Measurements from ENCODE around the gene TTC7B.
A peak's percentile ranks its signal among the peaks of the same experiment; 100 is the strongest.

Gene TTC7B

DNA sequence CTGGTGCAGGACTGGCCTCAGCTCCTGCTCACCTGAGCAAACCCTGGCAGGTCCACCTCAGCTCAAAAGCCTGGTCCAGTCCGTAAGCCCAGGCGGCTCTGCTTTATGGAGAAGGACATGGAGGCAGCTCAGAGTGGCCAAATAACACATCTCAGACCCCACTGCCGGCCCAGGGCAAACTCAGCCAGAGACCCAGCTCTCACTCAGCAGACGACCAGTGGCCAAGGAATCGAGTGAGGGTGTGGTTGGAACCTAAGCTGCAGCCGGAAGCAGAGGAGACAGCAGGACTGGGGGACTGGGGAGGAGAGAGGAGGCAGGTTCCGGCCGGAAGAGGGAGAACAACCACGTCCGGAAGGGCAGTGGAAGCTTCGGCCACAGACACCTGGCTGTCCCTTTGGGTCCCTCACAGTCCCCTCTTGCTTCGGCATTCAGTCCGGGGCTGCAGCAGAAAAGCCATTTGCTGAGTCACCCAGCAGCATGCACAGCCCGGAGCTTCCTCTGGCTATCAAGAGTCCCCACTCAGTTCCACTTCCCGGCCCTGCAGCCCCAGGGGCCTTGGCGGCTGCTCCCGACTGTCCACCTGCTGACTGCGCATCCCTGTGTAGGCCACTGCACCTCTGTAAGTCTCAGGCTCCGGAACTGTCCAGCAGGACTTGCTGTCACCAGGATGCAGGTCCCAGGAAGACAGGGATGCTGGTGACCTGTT is 315.4 kb downstream of the TTC7B start:
- DNase-seq, result peak; percentile 60

DNA sequence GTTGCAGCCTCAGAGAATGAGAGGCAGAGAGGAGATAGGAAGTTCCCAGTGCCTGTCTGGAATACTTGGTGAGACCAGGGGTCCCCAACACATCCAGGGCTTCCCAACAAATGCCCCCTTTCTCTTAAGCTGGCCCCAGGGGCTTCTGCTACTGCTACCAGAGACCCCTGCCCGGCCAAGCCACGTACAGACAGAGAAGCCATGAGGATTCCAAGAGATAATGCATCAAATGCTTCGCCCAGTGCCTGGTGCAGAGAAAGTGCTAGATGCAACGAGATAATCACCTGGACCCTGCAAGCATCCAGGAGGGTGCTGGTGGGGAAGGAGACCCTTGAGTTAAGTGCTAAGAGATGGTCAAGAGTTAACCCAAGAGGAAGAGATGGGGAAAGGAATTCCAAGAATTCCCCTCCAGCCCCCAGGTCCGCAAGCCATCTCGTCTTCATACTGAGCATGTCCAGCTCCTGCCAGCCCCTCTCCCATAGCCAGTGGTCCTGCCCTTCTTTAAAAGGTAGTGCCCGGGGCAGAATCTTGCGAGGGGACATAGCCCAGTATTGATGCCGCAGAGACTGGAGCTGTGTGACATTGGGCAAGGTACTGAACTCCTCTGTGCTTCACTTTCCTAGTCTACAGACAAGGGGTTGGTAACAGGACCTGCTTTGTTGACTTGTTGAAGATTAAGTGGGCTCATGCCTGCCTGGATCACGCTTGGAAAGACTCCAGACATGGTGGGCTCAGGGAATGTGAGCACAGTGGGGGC is 316.1 kb downstream of the TTC7B start:
- no peak for DNase-seq

DNA sequence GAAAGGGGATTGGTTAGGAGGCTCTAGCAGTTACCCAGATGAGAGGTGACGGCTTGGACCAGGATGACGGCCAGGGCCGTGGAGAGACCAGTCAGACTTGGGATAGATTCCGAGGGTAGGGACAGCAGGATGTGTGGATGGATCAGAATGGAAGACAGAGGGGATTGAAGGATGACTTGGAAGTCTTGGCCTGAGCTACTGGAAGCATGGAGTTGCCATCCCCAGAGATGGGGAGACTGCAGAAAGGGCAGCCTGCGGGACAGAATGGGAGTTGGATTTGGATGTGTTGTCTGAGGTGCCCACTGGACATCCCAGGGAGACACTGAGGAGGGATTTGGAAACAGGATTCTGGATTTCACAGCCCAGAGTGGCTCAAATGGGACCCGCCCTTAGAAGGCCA is 317.1 kb downstream of the TTC7B start:
- DNase-seq, result no peak

DNA sequence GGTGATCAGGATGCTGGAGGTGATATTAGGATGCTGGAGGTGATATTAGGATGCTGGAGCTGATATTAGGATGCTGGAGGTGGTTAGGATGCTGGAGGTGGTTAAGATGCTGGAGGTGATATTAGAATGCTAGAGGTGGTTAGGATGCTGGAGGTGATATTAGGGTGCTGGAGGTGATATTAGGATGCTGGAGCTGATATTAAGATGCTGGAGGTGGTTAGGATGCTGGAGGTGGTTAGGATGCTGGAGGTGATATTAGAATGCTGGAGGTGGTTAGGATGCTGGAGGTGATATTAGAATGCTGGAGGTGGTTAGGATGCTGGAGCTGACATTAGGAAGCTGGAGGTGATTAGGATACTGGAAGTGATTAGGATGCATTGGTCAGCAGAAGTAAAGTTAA is 318.0 kb downstream of the TTC7B start:
- no peak for DNase-seq

DNA sequence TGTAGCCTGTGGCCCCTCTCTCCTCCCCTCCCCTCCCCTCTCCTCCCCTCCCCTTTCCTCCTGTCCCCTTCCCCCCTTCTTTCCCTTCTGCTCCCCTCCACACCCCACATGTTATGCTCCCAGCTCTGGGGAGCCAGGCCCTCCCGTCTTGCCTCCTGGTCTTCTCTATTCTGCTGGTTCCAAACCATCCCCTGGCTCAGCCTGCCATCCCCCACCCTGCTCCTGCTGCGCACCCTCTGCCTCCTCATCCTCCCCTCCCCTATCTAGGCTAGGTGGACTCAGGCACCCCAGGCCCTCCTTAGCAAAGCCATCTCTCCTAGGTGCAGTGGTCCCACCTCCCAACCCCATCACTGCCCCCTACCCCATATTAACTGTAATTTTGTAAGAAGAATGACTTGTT is 319.9 kb downstream of the TTC7B start:
- no peak for DNase-seq

DNA sequence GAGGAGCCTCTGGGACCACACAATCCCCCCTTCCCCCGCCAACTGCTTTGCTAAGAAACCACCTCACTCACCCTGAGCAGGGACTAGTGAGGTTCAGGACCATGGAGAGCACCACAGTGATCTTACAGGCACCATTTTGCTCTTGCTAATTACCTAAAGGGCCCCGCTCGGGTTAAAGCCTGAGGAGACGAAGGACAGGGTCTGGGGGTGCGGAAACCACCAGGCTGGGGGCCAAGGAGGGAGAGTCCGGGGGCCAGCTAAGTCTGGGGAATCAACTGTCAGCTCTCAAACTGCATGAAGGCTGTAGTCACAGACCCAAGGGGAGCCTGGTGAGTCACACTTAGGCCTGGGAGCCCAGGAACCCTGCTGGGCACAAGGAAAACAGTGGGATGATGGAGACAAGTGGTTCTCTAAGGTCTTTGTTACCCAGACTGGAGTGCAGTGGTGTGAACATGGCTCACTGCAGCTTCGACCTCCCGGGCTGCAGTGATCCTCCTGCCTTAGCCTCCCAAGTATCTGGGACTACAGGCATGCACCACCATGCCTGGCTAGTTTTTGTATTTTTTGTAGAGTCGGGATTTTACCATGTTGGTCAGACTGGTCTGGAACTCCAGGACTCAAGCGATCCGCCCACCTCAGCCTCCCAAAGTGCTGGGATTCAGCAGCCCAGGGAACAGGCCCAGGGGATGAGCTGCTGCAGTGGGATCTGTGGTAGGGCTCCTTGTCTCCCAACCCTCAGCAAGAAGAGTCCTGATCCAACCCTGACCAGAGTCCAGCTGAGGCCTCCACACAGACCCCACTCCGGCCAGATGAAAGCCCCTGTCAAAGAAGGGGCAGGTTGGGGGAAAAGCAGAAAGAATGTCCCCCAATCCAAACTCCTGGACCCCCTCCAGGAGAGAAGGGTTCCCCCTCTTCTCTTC is 320.6 kb downstream of the TTC7B start:
- DNase-seq, result peak; percentile 94

DNA sequence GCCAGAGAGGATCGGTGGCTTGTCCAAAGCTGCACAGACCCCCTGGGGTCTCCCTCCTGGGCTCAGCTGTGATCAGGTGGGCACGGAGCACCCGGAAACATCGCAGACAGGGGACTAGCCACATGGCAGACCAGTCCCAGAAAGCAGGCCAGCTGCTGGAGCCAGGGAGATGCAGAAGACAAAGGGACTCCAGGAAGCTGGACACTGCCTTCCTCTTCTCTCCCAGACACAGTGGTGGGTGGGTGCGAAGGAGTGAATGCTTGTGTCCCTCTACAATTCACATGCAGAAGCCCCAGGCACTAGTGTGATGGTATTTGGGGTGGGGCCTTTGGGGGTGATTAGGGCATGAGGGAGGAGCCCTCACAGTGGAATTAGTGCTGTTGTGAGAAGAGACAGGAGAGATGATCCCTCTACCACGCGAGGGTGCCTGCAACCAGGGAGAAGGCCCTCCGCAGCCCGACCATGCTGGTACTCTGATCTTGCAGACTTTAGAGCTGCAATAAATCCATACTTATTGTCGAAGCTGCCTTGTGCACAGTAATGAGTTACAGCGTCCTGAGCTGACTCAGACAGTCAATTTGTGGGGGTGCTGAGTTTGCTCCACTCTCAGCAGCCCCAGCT is 324.2 kb downstream of the TTC7B start:
- DNase-seq, result no peak

DNA sequence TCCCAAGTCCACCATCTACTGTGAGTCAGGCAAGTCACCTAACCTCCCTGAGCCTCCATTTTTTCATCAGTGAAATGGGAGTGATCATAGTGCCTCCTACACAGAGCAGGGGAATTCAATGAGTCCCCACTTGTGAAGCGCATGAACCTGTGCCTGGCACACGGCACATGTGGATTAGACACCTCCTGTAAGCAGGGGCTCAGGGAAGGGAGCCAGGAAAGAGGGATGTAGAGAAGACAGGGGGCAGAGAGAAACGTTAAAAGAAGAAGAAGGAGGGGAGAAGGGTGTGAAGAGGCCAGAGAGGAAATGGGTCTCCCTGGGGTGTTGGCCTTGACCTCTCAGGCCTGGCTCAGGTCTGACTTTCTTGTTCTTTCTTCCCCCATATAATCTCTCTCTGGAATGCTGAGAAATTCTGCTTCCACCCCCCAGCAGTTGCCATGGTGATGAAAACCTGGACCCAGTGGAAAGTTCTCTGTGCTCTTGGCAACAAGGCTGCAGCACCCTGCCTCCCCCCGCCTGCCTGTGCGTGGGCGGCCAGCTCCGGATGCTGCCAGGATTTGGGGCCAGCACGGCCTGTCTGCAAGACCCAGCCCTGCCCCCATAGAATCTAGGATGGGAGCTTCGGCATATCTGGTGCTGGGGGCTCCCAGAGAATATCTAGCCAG is 324.9 kb downstream of the TTC7B start:
- DNase-seq, result no peak

DNA sequence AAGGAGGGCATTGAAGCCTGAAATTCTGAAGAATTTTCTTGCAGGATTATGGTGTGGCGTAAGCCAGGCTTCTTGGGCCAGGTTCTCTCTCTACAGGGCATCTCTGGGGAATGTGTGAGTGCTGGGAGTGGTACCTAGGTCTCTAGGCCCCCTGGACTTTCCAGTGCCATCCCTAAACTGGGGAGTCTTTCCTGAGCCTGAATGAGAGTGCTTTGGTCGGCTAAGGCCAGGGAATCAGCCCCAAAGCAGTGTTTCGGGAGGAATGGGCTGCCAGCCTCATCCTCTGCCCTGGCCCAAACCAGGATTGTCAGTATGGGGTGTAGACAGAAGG is 325.5 kb downstream of the TTC7B start:
- DNase-seq, result no peak

DNA sequence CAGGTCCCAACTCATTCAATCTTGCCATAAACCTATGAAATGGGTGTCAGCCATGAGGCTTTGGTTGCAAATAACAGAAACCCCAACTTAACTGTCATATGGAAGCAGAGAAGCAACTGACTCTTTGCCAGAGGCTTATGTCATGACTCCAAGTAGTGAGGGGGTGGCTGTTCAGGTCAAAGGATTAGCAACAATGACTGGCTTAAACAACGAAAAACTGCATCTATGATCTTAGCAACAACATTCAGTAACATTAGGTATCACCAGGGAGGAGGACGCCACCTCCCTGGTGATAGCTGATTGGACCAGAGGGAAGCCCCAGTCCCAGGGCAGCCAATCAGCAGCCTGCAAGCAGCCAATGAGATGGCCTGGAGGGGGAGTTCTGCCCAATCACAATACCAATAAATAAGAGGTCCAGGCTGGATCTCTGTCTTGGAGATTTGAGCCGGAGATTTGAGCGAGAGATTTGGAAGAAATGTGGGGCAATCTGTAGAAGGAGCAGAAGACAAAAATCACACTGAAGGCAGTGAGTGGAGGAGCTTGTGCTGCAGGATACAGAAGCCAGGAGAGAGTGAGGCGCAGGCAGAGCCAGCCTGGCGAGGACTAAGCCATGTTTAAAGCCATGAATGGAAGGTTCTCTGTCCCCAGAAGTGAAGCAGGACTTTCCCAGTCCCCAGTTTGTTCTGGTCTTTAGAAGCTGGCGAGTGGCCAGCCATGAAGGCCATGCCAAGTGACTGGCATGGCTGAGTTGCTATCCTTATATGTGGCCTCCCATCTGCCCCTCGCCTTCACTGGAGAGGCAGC is 326.1 kb downstream of the TTC7B start:
- no peak for DNase-seq

DNA sequence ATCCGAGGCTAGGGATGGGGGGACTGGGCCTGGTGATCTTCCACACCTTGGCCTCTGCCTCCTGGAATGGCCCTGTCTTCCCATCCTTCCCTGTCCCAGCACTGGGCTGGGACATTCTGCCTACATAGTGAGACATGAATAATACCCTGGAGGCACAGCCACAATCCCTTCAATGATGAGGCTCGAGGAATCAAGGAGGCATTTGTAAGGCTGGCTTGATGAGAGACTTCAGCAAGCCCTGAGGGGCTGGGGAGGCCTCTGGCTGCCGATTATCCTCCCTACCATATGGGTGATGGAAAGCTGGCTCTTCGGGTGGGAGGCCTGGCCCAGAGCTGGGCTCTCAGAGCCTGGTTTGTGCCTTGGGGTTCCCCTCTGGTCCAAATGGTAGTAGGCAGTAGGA is 326.9 kb downstream of the TTC7B start:
- no peak for DNase-seq

DNA sequence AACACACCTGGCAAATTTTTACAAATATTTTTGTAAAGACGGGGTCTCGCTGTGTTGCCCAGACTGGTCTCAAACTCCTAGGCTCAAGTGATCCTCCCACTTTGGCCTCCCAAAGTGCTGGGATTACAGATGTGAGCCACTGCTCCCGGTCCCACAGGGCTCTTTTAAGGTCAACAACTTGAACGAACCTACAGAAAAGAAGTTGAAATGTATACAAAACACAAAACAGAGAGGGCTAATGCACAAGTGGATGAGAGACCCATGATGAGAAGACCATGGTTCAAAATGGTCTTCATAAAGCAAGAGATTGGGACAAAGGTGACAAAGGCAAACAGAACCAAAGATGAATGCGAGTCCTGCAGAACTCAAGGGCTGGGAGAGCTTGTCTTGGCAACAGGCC is 328.0 kb downstream of the TTC7B start:
- DNase-seq, result no peak

DNA sequence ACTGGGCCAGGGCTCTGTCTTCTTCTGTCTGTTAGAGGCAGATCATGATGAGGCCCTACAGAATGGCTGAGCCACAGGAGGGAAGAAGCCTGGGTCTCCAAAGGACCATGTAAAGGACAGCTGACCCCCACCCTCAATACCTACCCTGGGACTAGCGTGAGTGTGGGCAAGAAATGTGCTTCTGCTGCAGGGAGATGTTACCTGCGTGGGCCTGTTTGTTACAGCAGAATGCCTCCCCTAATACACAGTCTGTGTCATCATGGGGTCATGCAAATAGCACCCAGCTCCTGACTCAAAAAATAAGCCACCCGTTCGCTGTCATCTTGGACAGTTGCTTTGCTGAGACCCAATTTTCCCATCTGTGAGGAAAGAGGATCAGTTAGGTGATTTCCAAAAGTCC is 328.8 kb downstream of the TTC7B start:
- DNase-seq, result no peak

DNA sequence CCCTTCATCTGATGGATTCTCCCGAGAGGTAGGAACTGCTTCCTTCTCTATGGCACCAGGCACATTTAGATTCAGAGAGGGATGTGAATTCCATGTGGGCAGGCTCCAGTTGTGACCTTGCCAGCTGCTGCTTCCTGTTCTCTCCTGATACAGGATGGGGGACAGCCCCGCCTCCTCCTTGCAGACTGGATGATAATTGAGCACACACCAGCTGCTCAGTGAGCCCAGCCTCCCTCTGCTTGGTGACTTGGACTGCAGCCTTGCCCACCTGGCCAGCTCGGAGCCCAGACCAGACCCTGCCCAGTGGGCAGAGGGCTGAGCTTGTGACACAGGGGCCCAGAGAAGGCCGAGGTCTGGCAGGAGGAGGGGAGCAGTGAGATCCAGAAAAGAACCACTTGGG is 329.2 kb downstream of the TTC7B start:
- no peak for DNase-seq

DNA sequence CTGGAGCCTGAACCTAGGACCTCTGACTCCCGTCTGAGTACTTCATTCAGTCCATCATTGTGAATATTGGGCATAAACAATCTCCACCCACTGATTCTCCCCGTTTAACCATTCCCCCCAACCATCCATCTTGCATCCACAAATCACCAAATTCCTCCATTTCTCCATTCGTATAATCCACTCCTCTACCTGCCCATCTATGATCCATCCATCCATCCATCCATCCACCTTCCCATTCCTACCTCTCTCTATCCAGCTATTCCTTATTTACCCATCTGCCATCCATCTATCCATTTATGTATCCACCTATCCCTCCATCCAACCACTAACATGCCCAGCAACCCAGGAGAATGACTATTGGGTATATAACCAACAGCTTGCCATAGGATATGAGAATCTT is 331.9 kb downstream of the TTC7B start:
- DNase-seq, result no peak

DNA sequence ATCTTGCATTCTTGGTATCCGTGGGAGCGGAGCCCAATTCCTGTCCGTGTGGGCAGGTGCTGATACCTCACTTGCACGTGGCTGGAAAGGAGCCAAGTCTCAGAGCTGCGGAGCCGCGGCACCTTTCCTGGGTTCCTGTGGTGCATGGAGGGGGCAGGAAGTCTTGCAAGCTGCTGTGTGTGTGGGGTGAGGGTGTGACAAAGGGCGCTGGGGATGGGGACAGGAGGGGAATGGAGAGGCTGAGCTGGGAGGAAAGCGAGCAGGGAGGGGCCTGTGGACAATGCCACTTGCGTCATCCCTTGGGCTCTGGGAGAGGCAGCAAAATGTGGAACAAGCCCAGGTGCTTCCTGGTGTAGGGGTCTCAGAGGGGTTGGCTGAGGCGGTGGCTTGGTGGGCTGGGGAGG is 332.7 kb downstream of the TTC7B start:
- DNase-seq, result peak; percentile 15

DNA sequence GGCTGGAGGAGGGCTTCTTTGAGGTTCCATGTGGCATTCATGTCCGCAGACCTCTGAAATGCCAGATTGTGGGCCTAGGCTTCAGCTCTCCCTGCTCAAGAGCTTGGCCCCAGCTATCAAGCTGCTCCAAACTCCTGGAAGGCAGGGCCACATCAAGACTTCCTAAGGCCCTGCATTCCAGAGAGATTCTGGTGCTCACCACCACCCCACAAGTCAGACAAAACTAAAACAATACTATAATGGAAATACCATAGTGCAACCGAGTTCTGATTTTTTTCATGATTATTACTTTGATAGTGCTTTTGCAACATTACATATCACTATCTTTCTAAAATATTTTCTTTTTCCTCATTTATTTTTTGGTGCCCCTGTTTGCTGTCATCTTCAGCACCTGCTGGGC is 333.1 kb downstream of the TTC7B start:
- DNase-seq, result no peak

DNA sequence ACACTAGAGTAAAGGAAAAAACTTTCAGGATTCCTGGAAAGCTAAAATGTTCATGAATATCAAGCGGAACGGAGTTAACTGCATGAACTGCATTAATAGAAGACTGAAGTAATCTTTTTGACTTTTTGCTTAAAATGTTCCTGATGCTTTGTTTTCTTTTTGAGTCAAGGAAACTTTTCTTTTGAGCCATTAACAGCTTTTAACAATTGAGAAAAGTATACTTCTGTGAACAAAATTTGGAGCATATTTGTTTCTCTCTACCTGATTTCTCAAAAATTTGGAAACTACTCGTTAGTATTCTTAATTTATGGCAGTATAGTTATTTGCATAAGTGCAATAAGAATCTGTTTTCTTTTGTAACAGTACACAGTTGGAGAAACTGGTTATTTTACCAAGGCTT is 340.9 kb downstream of the TTC7B start:
- no peak for DNase-seq
